Measurements from ENCODE around the gene C2. TPM values are rescaled to one million over a fixed set of nuclear protein-coding genes. Genes with fewer than 3 reads are reported as not detected.
"Not testable (repeated sequence)": the region's sequence is repeated elsewhere in the genome, so short reads cannot be mapped to it uniquely, and the experiment has no call there.

C2 gene
- total RNA-seq, 1 donor from 2014 or later: 7.6 TPM

GRCh38 chr6:31897612-31898382 is 29.7 kb upstream of the C2 start, which contains the start of gene EHMT2:
EHMT2 (minus strand) TSS chr6:31897698; CDS start chr6:31897677, 21 bp downstream.
- ATAC-seq (ENCODE audit: poor library complexity) (peak; percentile 75), DNase-seq (peak; percentile 90)
- intact Hi-C loops (cut with DNase I): no loop called here

GRCh38 chr6:31898383-31899011 is 29.0 kb upstream of the C2 start:
- intact Hi-C loops (cut with DNase I): no loop called here
- no peak for DNase-seq
- ATAC-seq (ENCODE audit: poor library complexity): peak; percentile 36

- no peak for DNase-seq
- intact Hi-C loops (cut with DNase I): no loop called here
- ATAC-seq (ENCODE audit: poor library complexity): no peak
Measured at GRCh38 chr6:31899215-31899614, 28.3 kb upstream of the C2 start.

GRCh38 chr6:31899882-31900722 is 27.4 kb upstream of the C2 start:
- no peak for DNase-seq
- no peak for ATAC-seq (ENCODE audit: poor library complexity)
- intact Hi-C loops (cut with DNase I): no loop called here

- intact Hi-C loops (cut with DNase I): no loop called here
- DNase-seq: no peak
- no peak for ATAC-seq (ENCODE audit: poor library complexity)
Measured at GRCh38 chr6:31900917-31901414, 26.6 kb upstream of the C2 start.

GRCh38 chr6:31901415-31901952 is 26.0 kb upstream of the C2 start:
- intact Hi-C loops (cut with DNase I): no loop called here
- ATAC-seq (ENCODE audit: poor library complexity) (peak; percentile 29), DNase-seq (peak; percentile 73)

GRCh38 chr6:31901953-31902643 is 25.4 kb upstream of the C2 start, which contains the start of gene ZBTB12:
ZBTB12 (minus strand) TSS chr6:31902086; CDS start chr6:31901305, 781 bp downstream.
- intact Hi-C loops (cut with DNase I): no loop called here
- ATAC-seq (ENCODE audit: poor library complexity): peak; percentile 83

GRCh38 chr6:31903957-31904356 is 23.6 kb upstream of the C2 start:
- intact Hi-C loops (cut with DNase I): no loop called here
- no peak for ATAC-seq (ENCODE audit: poor library complexity)

More at GRCh38 chr6:31901953-31902643, 25.4 kb upstream of the C2 start, which contains the start of gene ZBTB12:
- DNase-seq: peak; percentile 93

GRCh38 chr6:31905041-31905440 is 22.5 kb upstream of the C2 start:
- no peak for ATAC-seq (ENCODE audit: poor library complexity)
- intact Hi-C loops (cut with DNase I): no loop called here

More at GRCh38 chr6:31903957-31904356, 23.6 kb upstream of the C2 start:
- DNase-seq: no peak

GRCh38 chr6:31906122-31906521 is 21.4 kb upstream of the C2 start:
- no peak for ATAC-seq (ENCODE audit: poor library complexity)
- DNase-seq: no peak
- intact Hi-C loops (cut with DNase I): no loop called here

More at GRCh38 chr6:31905041-31905440, 22.5 kb upstream of the C2 start:
- no peak for DNase-seq

GRCh38 chr6:31906727-31907126 is 20.8 kb upstream of the C2 start:
- ATAC-seq (ENCODE audit: poor library complexity); intact Hi-C loops (cut with DNase I); DNase-seq: not testable (repeated sequence)

GRCh38 chr6:31907158-31907813 is 20.2 kb upstream of the C2 start:
- ATAC-seq (ENCODE audit: poor library complexity): peak; percentile 18
- no peak for DNase-seq
- intact Hi-C loops (cut with DNase I): no loop called here

GRCh38 chr6:31908255-31908654 is 19.3 kb upstream of the C2 start:
- DNase-seq; ATAC-seq (ENCODE audit: poor library complexity); intact Hi-C loops (cut with DNase I): not testable (repeated sequence)

- no peak for ATAC-seq (ENCODE audit: poor library complexity)
- intact Hi-C loops (cut with DNase I): no loop called here
- no peak for DNase-seq
Measured at GRCh38 chr6:31908791-31909190, 18.7 kb upstream of the C2 start.

GRCh38 chr6:31909298-31909697 is 18.2 kb upstream of the C2 start:
- not testable (repeated sequence) for ATAC-seq (ENCODE audit: poor library complexity); DNase-seq

GRCh38 chr6:31911826-31912585 is 15.5 kb upstream of the C2 start:
- DNase-seq (no peak), ATAC-seq (ENCODE audit: poor library complexity) (no peak)
- intact Hi-C loops (cut with DNase I): no loop called here

More at GRCh38 chr6:31909298-31909697, 18.2 kb upstream of the C2 start:
- intact Hi-C loops (cut with DNase I): not testable (repeated sequence)

- ATAC-seq (ENCODE audit: poor library complexity) (no peak), DNase-seq (no peak)
- intact Hi-C loops (cut with DNase I): no loop called here
Measured at GRCh38 chr6:31915351-31915750, 12.2 kb upstream of the C2 start.

Data from Right ventricle myocardium superior (tissue), 1 donor.